H9 (cell line): ENCODE results near the gene MROH8. TPM values are rescaled to one million over a fixed set of nuclear protein-coding genes. Genes with fewer than 3 reads are reported as not detected.

Source experiments
- DNase-seq: peaks from one replicate; pipeline ENCODE4 v3.0.0-alpha.2; 2017
- H2AFZ ChIP-seq: one replicate; pipeline ENCODE4 v1.6.1; 2013; ENCODE audit warnings: mild to moderate bottlenecking, low read length, control low read depth, moderate library complexity
- H2AK5ac ChIP-seq: 2 replicates; pipeline ENCODE4 v1.6.1; 2013; ENCODE audit warnings: low read length, control low read depth, mixed read lengths; ENCODE audit not compliant: insufficient read length
- H2BK120ac ChIP-seq: one replicate; pipeline ENCODE4 v1.6.1; 2013; ENCODE audit warnings: low read depth, mild to moderate bottlenecking, low read length, control low read depth, inconsistent platforms; ENCODE audit not compliant: poor library complexity, severe bottlenecking
- H2BK12ac ChIP-seq: 2 replicates; pipeline ENCODE4 v1.6.1; 2013; ENCODE audit warnings: low read length, control low read depth, mixed read lengths, low read depth; ENCODE audit not compliant: insufficient read length
- H2BK15ac ChIP-seq: 2 replicates; pipeline ENCODE4 v1.6.1; 2013; ENCODE audit warnings: low read depth, low read length, control low read depth
- H2BK20ac ChIP-seq: one replicate; pipeline ENCODE4 v1.6.1; 2013; ENCODE audit warnings: low read depth, mild to moderate bottlenecking, low read length, control low read depth, inconsistent platforms; ENCODE audit not compliant: poor library complexity, severe bottlenecking
- H2BK5ac ChIP-seq: 2 replicates; pipeline ENCODE4 v1.6.1; 2013; ENCODE audit warnings: low read length, control low read depth, mixed read lengths; ENCODE audit not compliant: insufficient read length
- H3K14ac ChIP-seq: 2 replicates; pipeline ENCODE4 v1.6.1; 2013; ENCODE audit warnings: low read length, control low read depth; ENCODE audit not compliant: insufficient read depth
- H3K18ac ChIP-seq: 2 replicates; pipeline ENCODE4 v1.6.1; 2013; ENCODE audit warnings: low read depth, mild to moderate bottlenecking, mixed read lengths, low read length, control low read depth; ENCODE audit not compliant: insufficient read length
- H3K23ac ChIP-seq: 2 replicates; pipeline ENCODE4 v1.6.1; 2013; ENCODE audit warnings: low read length, control low read depth, mixed read lengths, low read depth; ENCODE audit not compliant: insufficient read length
- H3K23me2 ChIP-seq: 2 replicates; pipeline ENCODE4 v1.6.1; 2013; ENCODE audit warnings: low read depth, mild to moderate bottlenecking, mixed read lengths, low read length, control low read depth; ENCODE audit not compliant: insufficient read length, poor library complexity, severe bottlenecking
- H3K27ac ChIP-seq: 2 replicates; pipeline ENCODE4 v1.5.1; 2013; ENCODE audit warnings: low read length, control low read depth, mixed read lengths, low read depth; ENCODE audit not compliant: insufficient read length
- H3K27me3 ChIP-seq: 2 replicates; pipeline ENCODE4 v1.6.1; 2013; ENCODE audit warnings: low read length, control low read depth, inconsistent platforms; ENCODE audit not compliant: insufficient read depth
- H3K4ac ChIP-seq: 2 replicates; pipeline ENCODE4 v1.6.1; 2013; ENCODE audit warnings: low read depth, mild to moderate bottlenecking, control low read depth, inconsistent platforms, low read length, moderate library complexity
- H3K4me1 ChIP-seq: 2 replicates; pipeline ENCODE4 v1.6.1; 2013; ENCODE audit warnings: low read length, control low read depth, inconsistent platforms; ENCODE audit not compliant: insufficient read depth
- H3K4me2 ChIP-seq: 2 replicates; pipeline ENCODE4 v1.6.1; 2013; ENCODE audit warnings: low read length, control low read depth, mixed read lengths; ENCODE audit not compliant: insufficient read length, insufficient read depth
- H3K56ac ChIP-seq: 2 replicates; pipeline ENCODE4 v1.6.1; 2013; ENCODE audit warnings: low read depth, mild to moderate bottlenecking, mixed read lengths, low read length, control low read depth; ENCODE audit not compliant: insufficient read length
- H3K79me1 ChIP-seq: 2 replicates; pipeline ENCODE4 v1.6.1; 2013; ENCODE audit warnings: low read depth, mild to moderate bottlenecking, moderate library complexity, low read length, control low read depth, inconsistent platforms; ENCODE audit not compliant: insufficient read depth, poor library complexity, severe bottlenecking
- H3K79me2 ChIP-seq: 2 replicates; pipeline ENCODE4 v1.6.1; 2013; ENCODE audit warnings: low read length, control low read depth, inconsistent platforms; ENCODE audit not compliant: insufficient read depth
- H3K9ac ChIP-seq: 2 replicates; pipeline ENCODE4 v1.6.1; 2013; ENCODE audit warnings: low read length, control low read depth, mixed read lengths; ENCODE audit not compliant: insufficient read length; ENCODE audit errors: extremely low read depth
- H3K9me3 ChIP-seq: one replicate; pipeline ENCODE4 v1.6.1; 2013; ENCODE audit warnings: low read depth, low read length, inconsistent platforms; ENCODE audit not compliant: control insufficient read depth
- H3T11ph ChIP-seq: one replicate; pipeline ENCODE4 v1.6.1; 2013; ENCODE audit warnings: mild to moderate bottlenecking, low read length, control low read depth, inconsistent platforms
- H4K20me1 ChIP-seq: one replicate; pipeline ENCODE4 v1.6.1; 2013; ENCODE audit not compliant: control insufficient read depth, insufficient read length, insufficient read depth
- H4K5ac ChIP-seq: 2 replicates; pipeline ENCODE4 v1.6.1; 2013; ENCODE audit warnings: low read depth, mild to moderate bottlenecking, mixed read lengths, low read length, control low read depth; ENCODE audit not compliant: insufficient read length
- H4K8ac ChIP-seq: replicated peaks from 2 replicates; pipeline ENCODE4 v1.6.1; 2013; ENCODE audit warnings: low read length, control low read depth, mixed read lengths, low read depth; ENCODE audit not compliant: insufficient read length
- H4K91ac ChIP-seq: 2 replicates; pipeline ENCODE4 v1.6.1; 2013; ENCODE audit warnings: low read depth, mild to moderate bottlenecking, moderate library complexity, mixed read lengths, low read length, control low read depth; ENCODE audit not compliant: insufficient read length
- H3K27ac Mint-ChIP-seq, 3 experiments: 2 replicates in 2 of 3; 3 replicates in 1 of 3; pipeline ENCODE4 v1.8.0; 2020 to 2021; ENCODE audit warnings: mixed read lengths in 3 of 3, mild to moderate bottlenecking in 1 of 3, moderate library complexity in 1 of 3
- H3K27me3 Mint-ChIP-seq: 2 replicates; pipeline ENCODE4 v1.8.0; 2021; ENCODE audit warnings: low read depth, mild to moderate bottlenecking, moderate library complexity, mixed read lengths
- H3K36me3 Mint-ChIP-seq, 3 experiments: 2 replicates in 2 of 3; 3 replicates in 1 of 3; pipeline ENCODE4 v1.8.0; 2020 to 2021; ENCODE audit warnings: low read depth in 3 of 3, mixed read lengths in 3 of 3; ENCODE audit not compliant: insufficient read depth in 1 of 3
- H3K4me1 Mint-ChIP-seq, 2 experiments: 2 replicates each; pipeline ENCODE4 v1.8.0; 2020; ENCODE audit warnings: mixed read lengths in 2 of 2
- H3K4me3 Mint-ChIP-seq, 2 experiments: 2 replicates in 1 of 2; 3 replicates in 1 of 2; pipeline ENCODE4 v1.8.0; 2020 to 2021; ENCODE audit warnings: mild to moderate bottlenecking in 2 of 2, mixed read lengths in 2 of 2, moderate library complexity in 1 of 2
- H3K9me3 Mint-ChIP-seq, 2 experiments: 2 replicates in 1 of 2; 3 replicates in 1 of 2; pipeline ENCODE4 v1.8.0; 2020; ENCODE audit warnings: mild to moderate bottlenecking in 2 of 2, mixed read lengths in 2 of 2, moderate library complexity in 1 of 2
- CTCF ChIP-seq: fragments of 200-600 bp; sonication (generic); conservative IDR thresholded peaks from 3 replicates; pipeline ENCODE4 v1.8.0; 2021; ENCODE audit warnings: antibody characterized with exemption, mild to moderate bottlenecking
- WGBS: extraction: QIAGEN DNeasy Blood & Tissue Kit; methylation state at CpG from one replicate; pipeline ENCODE4 v1.1.7; 2013; ENCODE audit warnings: missing lambda C conversion rate, low lambda C conversion rate, mixed read lengths; ENCODE audit not compliant: insufficient read length; ENCODE audit errors: extremely low coverage; 5-methylcytosine and 5-hydroxymethylcytosine counted together
- total RNA-seq: library from RNA; stranded (reverse); gene quantifications from 2 replicates; pipeline ENCODE4 v1.2.1, GENCODE V29; 2021

MROH8 gene
- total RNA-seq, 1 experiment from 2014 or later = 0.90 TPM

GRCh38 chr20:37209193-37209592 lies 29.8 kb upstream of the MROH8 start:
- H3T11ph ChIP-seq = no peak overlapping the region
- Mint-ChIP-seq H3K9me3 (no peaks in the 10 kb centered on the region), H3K4me1 (no peaks in the 10 kb centered on the region), H3K27ac (no peak overlapping the region), H3K36me3 (peaks cover 42 to 82% (median 67%) of the 10 kb centered on the region in 3 experiments), H3K4me3 (no peak overlapping the region), H3K27me3 (no peaks in the 10 kb centered on the region)
- H2BK12ac ChIP-seq = no peak overlapping the region
- H3K27me3 ChIP-seq = no peaks in the 10 kb centered on the region
- H3K56ac ChIP-seq = no peak overlapping the region
- no peak overlapping the region for H3K27ac ChIP-seq
- DNase-seq = no peak
- no peaks in the 10 kb centered on the region for H3K9me3 ChIP-seq
- H3K23ac ChIP-seq = no peak overlapping the region
- no peaks in the 10 kb centered on the region for H3K79me2 ChIP-seq
- no peaks in the 10 kb centered on the region for H3K4me1 ChIP-seq
- no peak overlapping the region for H3K4ac ChIP-seq
- H4K91ac ChIP-seq = no peak overlapping the region
- no peak overlapping the region for H3K14ac ChIP-seq
- WGBS = no CpG with 5 or more reads among the region's 3 CpGs
- no peaks in the 10 kb centered on the region for H3K23me2 ChIP-seq
- no peak overlapping the region for H2AFZ ChIP-seq
- no peak overlapping the region for H2BK20ac ChIP-seq
- no peak overlapping the region for H2BK5ac ChIP-seq
- no peak overlapping the region for H3K9ac ChIP-seq
- no peak overlapping the region for H2BK120ac ChIP-seq
- no peak overlapping the region for H3K18ac ChIP-seq
- no peak overlapping the region for H4K5ac ChIP-seq
- no peak overlapping the region for H4K8ac ChIP-seq
- no peaks in the 10 kb centered on the region for H4K20me1 ChIP-seq
- no peak for TF ChIP-seq CTCF
- no peak overlapping the region for H2AK5ac ChIP-seq
- H2BK15ac ChIP-seq = no peak overlapping the region
- H3K79me1 ChIP-seq = no peaks in the 10 kb centered on the region
- no peak overlapping the region for H3K4me2 ChIP-seq
